Measurements from ENCODE around the gene PPM1H.

The PPM1H gene

GRCh38 chr12:62779488-62779887, 155.5 kb downstream of the PPM1H start:
- Histone ChIP-seq H3K4ac (ENCODE audit: low read depth in 1 of 2, low read length in 2 of 2) (no peak overlapping the region), H3K4me2 (ENCODE audit: low read length, poor library complexity, severe bottlenecking) (no peak overlapping the region), H2AFZ (ENCODE audit: low read depth, low read length) (no peak overlapping the region), H3K27me3 (ENCODE audit: control insufficient read depth in 1 of 2, insufficient read depth in 1 of 2, low read length in 2 of 2) (no peaks in the 10 kb centered on the region), H2AK5ac (ENCODE audit: low read length, severe bottlenecking) (no peak overlapping the region), H3K18ac (ENCODE audit: low read depth in 1 of 2, low read length in 2 of 2) (no peak overlapping the region), H3K9ac (ENCODE audit: low read length) (no peak overlapping the region), H3K4me3 (ENCODE audit: insufficient read depth in 1 of 2, low read depth in 1 of 2, low read length in 2 of 2) (no peak overlapping the region), H3K36me3 (ENCODE audit: control insufficient read depth in 1 of 2, insufficient read depth in 2 of 2, low read depth in 1 of 2, low read length in 2 of 2) (peaks cover 0 to 6% of the 10 kb centered on the region in 2 experiments), H2BK5ac (ENCODE audit: low read depth, low read length, poor library complexity, severe bottlenecking) (no peak overlapping the region), H3K79me1 (replicated peaks; ENCODE audit: low read length, poor library complexity, severe bottlenecking) (peaks cover 3% of the 10 kb centered on the region), H3K14ac (ENCODE audit: low read length in 2 of 2) (no peak overlapping the region), H2BK12ac (ENCODE audit: low read length in 2 of 2) (no peak overlapping the region), H2BK120ac (ENCODE audit: low read depth, low read length) (no peak overlapping the region), H4K91ac (ENCODE audit: low read length) (no peak overlapping the region), H3K23ac (ENCODE audit: low read length in 2 of 2) (no peak overlapping the region), H3K9me3 (ENCODE audit: control insufficient read depth, low read length) (no peaks in the 10 kb centered on the region), H4K8ac (ENCODE audit: low read length) (no peak overlapping the region), H3K27ac (ENCODE audit: low read length, poor library complexity, severe bottlenecking) (no peak overlapping the region), H2BK15ac (ENCODE audit: low read depth, poor library complexity, severe bottlenecking) (no peak overlapping the region), H3K4me1 (ENCODE audit: control insufficient read depth, insufficient read depth, low read depth, low read length) (peaks cover 2% of the 10 kb centered on the region)
- DNase-seq: no peak

GRCh38 chr12:62778187-62778586, 156.8 kb downstream of the PPM1H start:
- Histone ChIP-seq H3K4ac (ENCODE audit: low read depth in 1 of 2, low read length in 2 of 2) (no peak overlapping the region), H3K18ac (ENCODE audit: low read depth in 1 of 2, low read length in 2 of 2) (no peak overlapping the region), H3K27me3 (ENCODE audit: control insufficient read depth in 1 of 2, insufficient read depth in 1 of 2, low read length in 2 of 2) (no peaks in the 10 kb centered on the region), H4K91ac (ENCODE audit: low read length) (no peak overlapping the region), H3K4me3 (ENCODE audit: insufficient read depth in 1 of 2, low read depth in 1 of 2, low read length in 2 of 2) (no peak overlapping the region), H2AFZ (ENCODE audit: low read depth, low read length) (no peak overlapping the region), H3K23ac (ENCODE audit: low read length in 2 of 2) (no peak overlapping the region), H3K27ac (ENCODE audit: low read length, poor library complexity, severe bottlenecking) (no peak overlapping the region), H4K8ac (ENCODE audit: low read length) (no peak overlapping the region), H3K14ac (ENCODE audit: low read length in 2 of 2) (no peak overlapping the region), H2BK5ac (ENCODE audit: low read depth, low read length, poor library complexity, severe bottlenecking) (no peak overlapping the region), H3K9me3 (ENCODE audit: control insufficient read depth, low read length) (no peaks in the 10 kb centered on the region), H2BK15ac (ENCODE audit: low read depth, poor library complexity, severe bottlenecking) (no peak overlapping the region), H3K36me3 (ENCODE audit: control insufficient read depth in 1 of 2, insufficient read depth in 2 of 2, low read depth in 1 of 2, low read length in 2 of 2) (peaks cover 0 to 6% of the 10 kb centered on the region in 2 experiments), H2BK120ac (ENCODE audit: low read depth, low read length) (no peak overlapping the region), H3K4me1 (ENCODE audit: control insufficient read depth, insufficient read depth, low read depth, low read length) (peaks cover 2% of the 10 kb centered on the region), H2BK12ac (ENCODE audit: low read length in 2 of 2) (no peak overlapping the region), H3K9ac (ENCODE audit: low read length) (no peak overlapping the region), H3K4me2 (ENCODE audit: low read length, poor library complexity, severe bottlenecking) (no peak overlapping the region), H2AK5ac (ENCODE audit: low read length, severe bottlenecking) (no peak overlapping the region), H3K79me1 (replicated peaks; ENCODE audit: low read length, poor library complexity, severe bottlenecking) (peaks cover 3% of the 10 kb centered on the region)
- no peak for DNase-seq
- WGBS: 90% methylated on average over 1 of the region's 3 CpGs

- DNase-seq: no peak
- no peak overlapping the region for H2BK120ac ChIP-seq (ENCODE audit: low read depth, low read length)
- H3K9ac ChIP-seq (ENCODE audit: low read length): no peak overlapping the region
- H3K4ac ChIP-seq (ENCODE audit: low read depth in 1 of 2, low read length in 2 of 2): no peak overlapping the region
- no peak overlapping the region for H3K23ac ChIP-seq (ENCODE audit: low read length in 2 of 2)
- no peak overlapping the region for H4K91ac ChIP-seq (ENCODE audit: low read length)
- H2BK12ac ChIP-seq (ENCODE audit: low read length in 2 of 2): no peak overlapping the region
- no peak overlapping the region for H4K8ac ChIP-seq (ENCODE audit: low read length)
- no peak overlapping the region for H3K4me2 ChIP-seq (ENCODE audit: low read length, poor library complexity, severe bottlenecking)
- H3K14ac ChIP-seq (ENCODE audit: low read length in 2 of 2): no peak overlapping the region
- H3K4me1 ChIP-seq (ENCODE audit: control insufficient read depth, insufficient read depth, low read depth, low read length): peaks cover 2% of the 10 kb centered on the region
- no peak overlapping the region for H2AFZ ChIP-seq (ENCODE audit: low read depth, low read length)
- H3K18ac ChIP-seq (ENCODE audit: low read depth in 1 of 2, low read length in 2 of 2): no peak overlapping the region
- H3K4me3 ChIP-seq (ENCODE audit: insufficient read depth in 1 of 2, low read depth in 1 of 2, low read length in 2 of 2): no peak overlapping the region
- H3K27me3 ChIP-seq (ENCODE audit: control insufficient read depth in 1 of 2, insufficient read depth in 1 of 2, low read length in 2 of 2): no peaks in the 10 kb centered on the region
- no peaks in the 10 kb centered on the region for H3K9me3 ChIP-seq (ENCODE audit: control insufficient read depth, low read length)
- no peak overlapping the region for H2AK5ac ChIP-seq (ENCODE audit: low read length, severe bottlenecking)
- H2BK15ac ChIP-seq (ENCODE audit: low read depth, poor library complexity, severe bottlenecking): no peak overlapping the region
- peaks cover 3% of the 10 kb centered on the region for H3K79me1 ChIP-seq (replicated peaks; ENCODE audit: low read length, poor library complexity, severe bottlenecking)
- no peak overlapping the region for H2BK5ac ChIP-seq (ENCODE audit: low read depth, low read length, poor library complexity, severe bottlenecking)
- 98% methylated on average over 2 of the region's 2 CpGs for WGBS
- peaks cover 0 to 6% of the 10 kb centered on the region in 2 experiments for H3K36me3 ChIP-seq (ENCODE audit: control insufficient read depth in 1 of 2, insufficient read depth in 2 of 2, low read depth in 1 of 2, low read length in 2 of 2)
- H3K27ac ChIP-seq (ENCODE audit: low read length, poor library complexity, severe bottlenecking): no peak overlapping the region
These were observed 158.0 kb downstream of the PPM1H start for GRCh38 chr12:62776997-62777396.

DNA sequence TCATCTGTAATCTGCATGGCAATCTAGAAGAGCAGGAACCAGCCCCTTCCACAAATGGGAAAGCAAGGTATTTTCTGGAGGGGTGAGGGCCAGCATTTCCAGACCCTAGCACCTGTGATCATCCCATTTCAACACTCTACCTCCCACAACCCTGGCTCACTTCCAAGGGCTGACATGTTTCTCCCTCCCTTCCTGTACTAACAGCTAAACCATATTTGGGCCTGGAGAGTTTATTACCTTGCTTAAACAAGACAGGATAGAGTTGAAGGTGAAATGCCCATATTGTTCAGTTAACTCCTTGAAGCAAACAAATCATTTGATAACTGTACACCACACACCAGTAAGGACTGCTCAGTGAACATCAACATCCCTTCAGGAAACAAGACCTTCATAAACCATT, 158.4 kb downstream of the PPM1H start:
- Histone ChIP-seq H2AK5ac (ENCODE audit: low read length, severe bottlenecking) (no peak overlapping the region), H2BK15ac (ENCODE audit: low read depth, poor library complexity, severe bottlenecking) (no peak overlapping the region), H4K8ac (ENCODE audit: low read length) (no peak overlapping the region), H3K4me1 (ENCODE audit: control insufficient read depth, insufficient read depth, low read depth, low read length) (peaks cover 2% of the 10 kb centered on the region), H3K4ac (ENCODE audit: low read depth in 1 of 2, low read length in 2 of 2) (no peak overlapping the region), H3K79me1 (replicated peaks; ENCODE audit: low read length, poor library complexity, severe bottlenecking) (peaks cover 3% of the 10 kb centered on the region), H3K23ac (ENCODE audit: low read length in 2 of 2) (no peak overlapping the region), H3K18ac (ENCODE audit: low read depth in 1 of 2, low read length in 2 of 2) (no peak overlapping the region), H3K27ac (ENCODE audit: low read length, poor library complexity, severe bottlenecking) (no peak overlapping the region), H3K14ac (ENCODE audit: low read length in 2 of 2) (peak overlapping the region in 1 of 2 experiments; percentile 36), H3K4me2 (ENCODE audit: low read length, poor library complexity, severe bottlenecking) (no peak overlapping the region), H2BK5ac (ENCODE audit: low read depth, low read length, poor library complexity, severe bottlenecking) (no peak overlapping the region), H4K91ac (ENCODE audit: low read length) (no peak overlapping the region), H3K36me3 (ENCODE audit: control insufficient read depth in 1 of 2, insufficient read depth in 2 of 2, low read depth in 1 of 2, low read length in 2 of 2) (peaks cover 0 to 6% of the 10 kb centered on the region in 2 experiments), H2BK120ac (ENCODE audit: low read depth, low read length) (no peak overlapping the region), H3K4me3 (ENCODE audit: insufficient read depth in 1 of 2, low read depth in 1 of 2, low read length in 2 of 2) (no peak overlapping the region), H3K9me3 (ENCODE audit: control insufficient read depth, low read length) (no peaks in the 10 kb centered on the region), H2BK12ac (ENCODE audit: low read length in 2 of 2) (no peak overlapping the region), H2AFZ (ENCODE audit: low read depth, low read length) (no peak overlapping the region), H3K27me3 (ENCODE audit: control insufficient read depth in 1 of 2, insufficient read depth in 1 of 2, low read length in 2 of 2) (no peaks in the 10 kb centered on the region), H3K9ac (ENCODE audit: low read length) (no peak overlapping the region)
- DNase-seq: no peak

All from mesenchymal stem cell (in vitro differentiated cells and primary cell).